Measurements from ENCODE around the gene NR6A1.

NR6A1 gene

DNA sequence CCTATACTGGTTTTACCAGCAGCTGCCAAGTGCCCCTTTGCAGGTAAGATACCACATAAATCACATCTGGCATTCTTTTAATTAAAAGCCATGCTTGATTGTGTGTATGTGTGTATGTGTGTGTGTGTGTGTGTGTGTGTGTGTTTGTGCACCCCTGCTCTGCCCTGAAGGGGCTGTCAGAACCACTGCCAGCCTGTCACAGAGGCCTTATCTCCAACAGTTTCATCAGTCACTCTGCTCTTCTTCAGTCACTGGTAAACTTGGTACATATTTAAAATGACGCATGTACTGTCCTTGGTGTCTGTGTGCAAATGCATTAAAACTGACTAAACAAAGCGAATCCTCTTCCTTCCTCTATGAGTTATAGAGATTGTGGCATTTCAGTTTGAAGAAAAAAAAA, 244.9 kb downstream of the NR6A1 start:
- no peak for DNase-seq (ENCODE audit: low read depth)

DNA sequence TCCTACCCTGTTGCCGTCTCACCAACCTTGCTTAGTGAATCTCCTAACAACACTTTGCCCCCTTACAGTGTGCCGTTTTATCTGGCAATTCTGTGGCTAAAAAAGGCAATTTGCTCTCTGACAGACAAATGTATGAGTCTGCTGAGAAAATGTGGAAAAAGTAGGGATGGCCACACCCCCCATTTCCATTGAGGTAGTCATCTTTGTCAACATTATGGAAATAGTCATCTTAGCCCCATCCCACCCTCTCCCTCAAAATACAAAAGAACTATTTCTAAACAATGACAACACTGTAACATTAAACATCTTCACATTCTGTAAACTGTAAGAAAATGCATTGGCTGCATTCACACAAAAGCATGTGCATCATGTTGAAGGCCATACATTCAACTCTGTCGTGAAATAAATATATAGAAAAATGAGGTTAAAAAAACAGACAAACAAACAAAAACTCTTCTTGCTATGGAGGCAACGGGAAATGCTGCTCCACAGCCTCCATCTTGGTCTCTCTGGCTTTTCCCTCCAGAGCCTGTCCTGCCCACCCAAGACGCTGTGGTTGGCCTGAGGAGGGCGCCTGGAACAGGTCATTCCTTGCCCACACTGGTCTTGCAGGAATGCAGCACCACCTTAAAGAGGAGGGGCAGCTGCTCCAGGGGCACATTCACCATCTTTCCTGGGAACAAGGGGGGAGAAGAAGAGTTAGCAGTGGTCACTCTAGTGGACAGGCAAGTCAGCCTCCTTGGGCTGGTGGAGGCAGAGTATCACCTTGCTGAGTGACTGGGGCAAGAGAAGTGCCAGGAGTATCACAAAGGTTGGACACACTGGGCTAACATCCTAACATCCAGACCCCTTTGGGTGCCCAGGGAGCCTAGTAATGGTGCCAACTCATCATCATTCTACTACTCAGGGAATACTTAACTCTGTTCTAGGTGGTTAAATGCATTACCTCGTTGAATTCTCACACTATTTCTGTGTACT, 248.7 kb downstream of the NR6A1 start:
- no peak for DNase-seq (ENCODE audit: low read depth)

DNA sequence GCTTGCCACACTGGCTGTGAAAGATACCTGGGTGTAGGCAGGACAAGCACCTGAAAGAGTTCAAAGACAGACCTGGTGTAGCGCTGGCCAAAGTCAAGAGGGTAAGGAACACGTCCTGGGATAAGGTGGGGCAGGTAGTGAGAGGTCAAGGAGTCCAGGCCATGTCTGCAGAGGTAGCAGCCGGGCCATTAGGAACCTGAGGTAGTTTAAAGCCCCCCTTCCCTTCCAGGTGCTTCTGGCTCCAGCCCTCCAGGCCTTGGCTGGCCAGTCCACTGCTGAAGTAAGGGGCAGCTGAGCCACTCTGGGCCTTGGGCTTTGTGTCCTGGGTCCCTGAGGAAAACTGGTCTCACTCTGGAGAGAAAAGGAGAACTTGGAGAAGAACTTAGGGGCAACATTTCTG, 250.0 kb downstream of the NR6A1 start:
- no peak for DNase-seq (ENCODE audit: low read depth)

DNA sequence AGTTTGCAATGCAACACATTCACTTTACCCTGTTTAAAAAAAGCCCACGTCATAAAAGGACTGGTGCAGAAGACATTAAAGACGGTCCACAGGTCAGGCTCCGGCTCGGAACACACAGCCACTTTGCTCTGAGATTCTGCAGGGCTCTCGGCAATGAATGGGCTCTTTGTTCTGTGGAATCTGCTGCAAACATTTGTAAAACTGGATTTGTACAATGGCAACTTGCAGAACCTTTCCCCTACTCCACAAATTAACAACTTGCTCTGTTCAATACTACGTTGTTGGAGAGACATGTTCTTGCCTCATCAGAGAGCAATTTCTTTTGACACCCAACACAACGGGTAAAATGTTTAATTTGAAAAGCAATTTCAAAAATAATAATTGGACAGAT, 250.9 kb downstream of the NR6A1 start:
- no peak for DNase-seq (ENCODE audit: low read depth)

DNA sequence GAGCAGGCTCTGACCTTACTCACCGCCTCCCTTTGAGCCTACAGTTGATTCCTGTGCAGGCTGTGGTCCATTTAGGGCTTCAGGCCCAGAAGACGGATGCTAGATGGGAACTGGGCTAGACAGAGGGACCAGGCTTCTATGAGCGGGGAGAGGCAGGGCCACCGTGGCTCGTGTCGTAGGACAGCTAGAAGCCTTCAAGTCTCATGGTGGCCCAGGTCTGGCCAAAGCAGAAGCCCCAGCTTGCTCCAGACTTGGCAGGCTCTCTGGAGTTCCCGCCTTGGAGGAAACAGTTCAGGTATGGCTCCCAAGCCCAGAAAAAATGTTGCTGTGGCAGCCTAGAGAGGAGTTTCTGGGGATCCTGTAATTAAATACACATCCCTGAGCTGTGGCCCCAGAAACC, 253.0 kb downstream of the NR6A1 start:
- DNase-seq (ENCODE audit: low read depth): no peak

DNA sequence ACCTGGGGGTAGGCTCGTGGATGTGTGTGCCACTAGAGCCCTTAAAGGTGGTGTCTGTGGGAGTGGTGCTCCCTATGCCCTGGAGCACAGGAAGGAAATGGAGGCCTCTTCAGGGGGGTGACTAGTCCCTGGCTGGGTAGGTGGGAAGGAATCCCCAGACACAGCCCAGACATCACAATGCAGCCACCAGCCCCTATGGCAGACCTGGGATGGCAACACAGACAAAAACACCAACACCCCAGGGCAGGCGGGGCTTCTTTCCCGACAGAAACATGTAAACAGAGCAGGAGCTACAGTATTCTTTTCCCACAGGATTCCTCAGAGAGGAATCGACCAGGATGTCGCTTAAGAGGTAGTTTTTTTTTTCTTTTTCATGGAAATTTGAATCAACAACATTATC, 253.5 kb downstream of the NR6A1 start:
- no peak for DNase-seq (ENCODE audit: low read depth)

DNA sequence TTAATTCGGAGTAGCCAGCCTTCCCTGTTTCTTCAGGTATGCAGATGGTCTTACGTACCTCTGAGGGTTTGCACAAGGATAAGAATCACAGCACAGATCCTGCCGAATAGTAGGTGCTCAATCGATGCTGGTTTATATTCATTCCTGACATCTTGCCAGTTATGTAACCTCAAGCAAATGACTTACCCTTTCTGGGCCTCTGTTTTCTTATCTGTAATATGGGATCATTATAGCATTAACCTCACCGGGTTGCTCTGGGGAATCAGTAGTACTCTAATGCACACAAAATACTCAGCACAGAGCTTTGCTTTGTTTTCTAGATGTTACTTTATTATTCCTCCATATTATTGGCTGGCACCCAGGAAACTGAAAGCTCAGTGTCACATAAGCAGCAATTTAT, 256.2 kb downstream of the NR6A1 start:
- no peak for DNase-seq (ENCODE audit: low read depth)

DNA sequence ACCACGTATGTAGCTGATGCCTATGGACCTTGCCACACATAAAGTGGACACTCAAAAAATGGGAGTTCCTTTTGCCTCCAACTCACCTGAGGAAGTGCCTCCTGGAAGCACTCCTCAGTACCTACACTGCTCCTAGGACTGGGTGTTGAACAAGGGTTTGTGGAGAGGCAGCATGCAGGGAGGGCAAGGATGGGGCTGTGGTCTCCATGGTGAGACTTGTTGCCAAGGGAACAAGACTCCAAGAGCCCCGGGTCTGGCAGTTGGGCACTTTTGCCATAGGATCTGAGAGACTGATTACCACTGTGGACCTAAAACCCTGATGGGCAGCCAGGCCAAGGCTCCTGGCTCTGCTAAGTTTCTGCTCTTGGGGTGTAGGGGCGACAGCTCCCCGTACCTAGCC, 257.0 kb downstream of the NR6A1 start:
- no peak for DNase-seq (ENCODE audit: low read depth)

DNA sequence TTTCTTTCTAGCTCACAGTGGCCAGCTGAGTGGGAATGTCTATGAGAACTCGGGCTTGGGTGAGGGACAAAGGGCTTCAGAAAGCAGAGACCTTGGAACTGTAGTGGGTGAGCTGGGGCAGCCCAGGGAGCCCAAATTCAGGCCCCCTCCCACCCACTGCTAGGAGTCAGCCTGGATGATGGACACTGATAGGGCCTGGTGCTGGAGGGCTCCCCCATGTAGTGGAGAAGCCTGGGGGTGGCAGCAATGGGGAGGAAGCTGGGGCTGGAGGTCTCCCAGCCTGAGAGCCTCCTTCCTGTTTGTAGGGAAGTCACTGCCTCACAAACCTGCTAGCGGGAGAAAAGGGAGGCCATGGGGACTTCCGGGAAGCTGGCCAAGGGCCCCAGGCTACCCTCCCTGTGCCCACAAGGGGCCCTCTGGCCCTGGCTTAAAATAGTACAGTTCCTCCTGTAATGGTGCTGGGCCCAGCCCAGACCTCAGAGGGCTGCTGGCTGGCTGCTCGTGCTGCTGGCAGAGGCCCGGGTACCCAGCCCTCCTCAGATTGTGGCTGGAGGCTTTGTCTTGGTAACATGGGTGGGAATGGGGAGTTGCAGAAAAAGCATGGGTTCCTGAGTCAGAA, 257.6 kb downstream of the NR6A1 start:
- no peak for DNase-seq (ENCODE audit: low read depth)

DNA sequence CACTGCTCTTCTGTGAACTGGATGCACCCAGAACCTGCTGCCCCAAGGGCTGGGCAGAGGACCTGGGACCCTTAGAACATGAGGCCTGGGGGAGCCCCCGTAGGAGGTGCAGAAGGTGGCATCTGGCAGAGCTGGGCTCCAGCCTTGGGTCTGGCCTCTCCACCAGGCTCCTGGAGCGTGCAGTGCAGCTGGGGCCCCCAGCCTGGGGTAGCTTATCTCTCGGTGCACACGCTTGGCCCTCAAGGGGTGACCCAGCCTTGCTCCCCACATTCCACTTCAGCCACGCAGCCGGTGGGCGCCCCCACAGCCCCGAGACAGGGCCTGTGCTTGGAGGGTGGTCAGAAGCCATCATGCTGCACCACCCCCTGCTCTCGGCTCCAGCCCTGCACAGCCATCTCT, 258.3 kb downstream of the NR6A1 start:
- DNase-seq (ENCODE audit: low read depth): no peak

DNA sequence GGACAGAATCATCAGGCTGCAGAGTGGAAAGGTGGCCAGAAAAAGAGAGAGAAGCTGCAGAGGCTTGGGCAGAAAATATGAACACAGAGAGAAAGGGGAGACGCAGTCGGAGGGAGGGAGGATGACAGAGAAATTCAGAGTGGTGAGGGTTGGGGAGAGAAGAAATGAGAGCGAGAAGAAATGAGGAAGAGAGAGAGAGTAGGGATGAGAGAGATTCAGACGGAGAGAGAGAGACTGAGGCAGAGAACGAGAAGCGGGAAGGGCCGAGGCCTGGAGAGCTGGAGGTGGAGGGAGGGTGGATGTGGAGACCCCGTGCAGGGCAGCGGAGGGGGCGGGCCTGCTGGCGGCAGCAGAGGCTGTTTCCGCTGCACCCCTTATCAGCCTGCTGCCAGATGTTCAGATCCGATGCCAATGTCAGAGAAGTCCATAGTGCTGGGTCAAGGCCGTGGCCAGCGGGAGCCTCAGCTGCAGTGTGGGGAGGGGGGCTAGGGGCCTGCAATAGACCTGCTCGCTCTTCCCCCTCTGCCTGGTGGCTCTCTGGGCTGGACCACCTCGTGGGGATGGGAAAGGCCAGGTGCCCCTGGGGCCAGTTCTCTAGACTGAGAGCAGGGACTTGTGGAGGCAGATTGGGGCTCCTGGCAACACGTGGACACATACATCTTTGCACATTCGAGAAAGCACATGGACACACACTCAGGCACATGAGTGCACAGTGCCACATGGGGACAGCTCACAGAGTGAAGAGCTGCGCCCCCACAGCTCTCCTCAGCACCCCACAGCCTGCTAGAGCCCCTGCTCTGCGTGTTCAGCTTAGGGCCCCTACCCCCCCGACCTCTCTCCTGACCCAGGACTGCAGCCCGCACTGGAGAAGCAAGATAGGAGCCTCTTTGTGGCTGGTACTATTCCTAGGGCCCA, 259.0 kb downstream of the NR6A1 start:
- no peak for DNase-seq (ENCODE audit: low read depth)

DNA sequence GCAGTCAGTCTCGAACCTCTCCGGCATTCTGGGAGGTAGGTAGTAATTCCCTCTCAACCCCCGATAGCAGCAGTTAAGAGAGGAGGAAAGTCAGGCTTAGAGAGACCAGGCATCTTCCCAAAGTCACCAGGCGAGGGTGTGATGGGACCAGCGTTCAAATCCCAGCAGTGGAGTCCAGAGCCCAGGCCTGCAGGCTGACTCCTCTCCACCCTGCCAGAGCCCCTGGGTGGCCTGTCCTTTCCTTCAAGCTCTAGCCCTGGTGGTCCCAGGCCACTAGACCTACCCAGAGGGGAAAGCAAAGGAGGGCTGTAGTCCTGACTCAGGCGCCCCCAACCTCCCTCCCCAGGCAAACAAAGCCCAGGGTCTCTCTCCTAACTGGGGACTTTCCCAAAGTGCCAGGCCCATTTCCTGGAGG, 259.7 kb downstream of the NR6A1 start:
- no peak for DNase-seq (ENCODE audit: low read depth)

DNA sequence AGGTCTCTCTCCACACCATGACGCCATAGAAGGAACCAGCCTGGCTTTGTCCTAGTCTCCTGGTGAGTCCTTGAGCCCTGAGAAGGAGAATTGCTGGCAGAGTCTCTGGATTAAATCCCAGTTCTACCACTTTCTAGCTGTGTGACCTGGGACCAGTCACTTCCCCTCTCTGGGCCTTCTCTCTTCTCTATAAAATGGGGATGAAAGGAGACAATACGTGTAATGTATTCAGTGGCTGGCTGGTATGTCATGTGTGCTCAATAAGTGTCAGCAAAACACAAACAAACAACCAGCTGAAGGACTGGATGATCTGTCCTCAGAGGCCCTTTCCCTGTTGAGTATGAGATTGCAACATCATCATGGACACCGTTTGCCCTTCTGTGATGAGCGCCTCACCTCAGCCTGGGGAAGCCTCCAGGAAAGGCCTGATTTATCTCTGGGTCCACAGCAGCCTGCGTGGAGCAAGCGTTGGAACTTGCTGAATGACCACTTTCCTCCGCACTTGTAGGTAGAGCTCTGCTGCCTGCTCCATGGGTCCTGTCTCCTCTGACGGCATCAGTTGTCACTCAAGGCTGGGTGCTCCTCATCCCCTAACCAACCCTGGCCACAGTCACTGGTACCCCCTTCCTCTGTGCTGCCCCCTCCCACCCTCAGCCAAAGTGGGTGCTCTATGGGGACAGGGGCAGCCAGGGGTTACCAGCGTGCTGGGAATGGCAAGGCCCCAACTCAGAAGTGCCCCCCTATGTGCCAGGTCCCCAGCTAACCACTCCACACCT, 260.3 kb downstream of the NR6A1 start:
- DNase-seq (ENCODE audit: low read depth): peak; percentile 76

DNA sequence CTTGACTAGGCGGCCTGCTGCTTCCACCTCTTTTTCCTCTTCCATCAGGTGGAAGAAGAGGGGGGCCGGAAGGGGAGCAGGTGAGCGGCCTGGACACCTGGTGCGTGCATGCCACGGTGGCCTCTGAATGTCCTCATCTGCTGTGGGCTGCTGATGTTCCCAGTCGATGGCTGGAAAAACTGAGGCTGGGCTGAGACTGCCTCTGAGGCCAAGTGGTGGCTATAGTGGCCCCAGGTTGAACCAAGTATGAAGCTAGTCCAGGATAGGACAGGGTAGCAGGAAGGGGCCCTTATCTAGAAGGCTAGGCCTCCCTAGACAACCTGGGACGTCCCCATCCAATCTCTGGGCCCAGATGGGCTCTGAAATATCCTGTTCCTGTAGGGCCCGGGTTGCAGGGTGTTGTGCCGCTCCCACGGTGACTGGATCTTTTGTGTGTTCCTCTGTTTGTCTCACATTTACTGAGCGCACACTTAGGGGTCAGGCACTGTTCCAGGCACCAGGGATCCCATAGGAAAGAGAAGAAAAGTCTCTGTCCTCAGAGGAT, 263.2 kb downstream of the NR6A1 start:
- DNase-seq (ENCODE audit: low read depth): no peak

DNA sequence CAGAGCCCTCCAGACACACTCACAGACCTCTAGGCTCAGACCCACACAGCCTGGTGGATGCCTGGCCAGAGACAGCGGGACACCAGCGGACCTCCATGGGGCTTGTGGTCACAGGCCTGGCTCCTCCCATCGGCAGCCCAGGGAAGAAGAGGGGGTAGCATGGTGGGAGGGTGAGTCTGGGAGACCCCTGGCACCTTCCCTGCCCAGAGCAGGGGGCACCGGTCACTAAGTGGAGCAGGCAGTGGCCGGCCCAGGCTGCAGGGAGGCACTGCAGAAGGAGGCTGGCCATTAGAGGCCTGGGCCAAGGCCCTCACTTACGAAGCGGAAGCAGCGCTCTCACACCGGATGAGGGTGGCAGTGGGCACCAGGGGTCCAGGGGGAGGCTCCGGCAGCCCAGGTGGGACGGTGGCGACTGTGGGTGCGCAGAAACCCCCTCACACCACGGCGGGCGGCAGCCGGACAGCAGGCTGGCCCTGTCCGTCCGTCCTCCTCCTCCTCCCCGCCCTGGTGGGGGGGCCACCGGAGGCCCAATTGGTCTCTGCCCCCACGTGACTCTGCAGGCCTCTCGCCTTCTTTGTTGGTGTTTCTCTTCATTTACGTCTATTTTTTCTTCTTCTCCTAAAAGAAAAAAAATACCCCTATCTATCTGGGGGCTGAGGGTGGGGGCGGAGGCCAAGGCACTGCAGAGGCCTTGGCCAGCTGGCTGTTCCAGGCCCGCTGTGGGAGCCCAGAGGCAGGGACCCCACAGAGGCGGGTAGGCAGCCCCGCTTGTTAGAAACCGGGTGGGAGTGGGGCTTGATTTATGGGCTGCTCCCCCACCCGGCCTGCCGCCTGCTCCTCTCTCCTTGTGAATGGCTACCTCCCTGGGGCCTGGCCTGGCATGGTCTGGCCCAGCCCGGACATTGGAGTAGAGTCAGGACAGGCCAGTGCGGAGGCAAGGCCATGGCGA, 263.9 kb downstream of the NR6A1 start, which contains the start of gene NR5A1:
NR5A1 (minus strand) TSS at position 469 of the 949 bp plus-strand sequence. CDS start 4,004 bp downstream, outside the sequence.
- DNase-seq (ENCODE audit: low read depth): no peak

DNA sequence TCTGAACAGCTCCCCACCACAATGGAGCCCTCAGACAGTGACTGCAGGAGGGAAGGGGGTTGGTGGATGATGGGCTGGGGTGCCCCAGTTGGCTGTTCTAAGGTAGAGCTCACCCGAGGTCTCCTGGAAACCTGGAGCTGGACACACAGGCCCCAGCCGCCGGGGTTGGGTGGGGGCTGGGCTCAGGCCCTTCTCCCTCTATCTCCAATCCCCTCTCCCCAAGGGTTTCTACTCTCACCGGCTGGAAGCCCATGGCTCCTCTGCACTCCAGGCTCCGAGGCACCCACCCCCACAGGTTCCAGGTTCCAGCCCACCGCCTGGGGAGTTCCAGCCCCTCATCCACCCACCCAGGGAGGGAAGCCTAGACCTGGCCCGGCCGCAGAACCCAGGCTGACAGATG, 264.7 kb downstream of the NR6A1 start:
- DNase-seq (ENCODE audit: low read depth): no peak

DNA sequence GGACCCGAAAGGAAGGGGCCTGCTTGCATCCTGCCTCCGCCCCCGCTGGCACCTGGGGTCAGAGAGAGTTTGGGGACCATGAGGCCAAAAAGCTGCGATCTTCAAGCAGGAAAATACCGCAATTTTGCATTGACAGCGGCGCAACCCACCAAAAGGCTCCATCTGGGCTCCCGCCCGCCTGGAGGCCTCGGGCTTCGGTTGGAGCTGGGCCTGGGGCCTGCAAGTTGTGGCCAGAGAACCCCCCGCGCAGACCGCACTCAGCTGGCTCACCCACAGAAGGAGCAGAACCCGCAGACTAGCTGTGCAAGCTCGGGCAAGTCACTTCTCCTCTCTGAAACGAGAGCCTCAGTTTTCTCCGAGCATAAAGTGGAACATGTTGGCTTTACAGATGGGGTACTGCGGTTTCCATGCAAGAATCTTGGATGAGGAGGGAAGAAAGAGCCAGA, 265.2 kb downstream of the NR6A1 start:
- DNase-seq (ENCODE audit: low read depth): no peak

DNA sequence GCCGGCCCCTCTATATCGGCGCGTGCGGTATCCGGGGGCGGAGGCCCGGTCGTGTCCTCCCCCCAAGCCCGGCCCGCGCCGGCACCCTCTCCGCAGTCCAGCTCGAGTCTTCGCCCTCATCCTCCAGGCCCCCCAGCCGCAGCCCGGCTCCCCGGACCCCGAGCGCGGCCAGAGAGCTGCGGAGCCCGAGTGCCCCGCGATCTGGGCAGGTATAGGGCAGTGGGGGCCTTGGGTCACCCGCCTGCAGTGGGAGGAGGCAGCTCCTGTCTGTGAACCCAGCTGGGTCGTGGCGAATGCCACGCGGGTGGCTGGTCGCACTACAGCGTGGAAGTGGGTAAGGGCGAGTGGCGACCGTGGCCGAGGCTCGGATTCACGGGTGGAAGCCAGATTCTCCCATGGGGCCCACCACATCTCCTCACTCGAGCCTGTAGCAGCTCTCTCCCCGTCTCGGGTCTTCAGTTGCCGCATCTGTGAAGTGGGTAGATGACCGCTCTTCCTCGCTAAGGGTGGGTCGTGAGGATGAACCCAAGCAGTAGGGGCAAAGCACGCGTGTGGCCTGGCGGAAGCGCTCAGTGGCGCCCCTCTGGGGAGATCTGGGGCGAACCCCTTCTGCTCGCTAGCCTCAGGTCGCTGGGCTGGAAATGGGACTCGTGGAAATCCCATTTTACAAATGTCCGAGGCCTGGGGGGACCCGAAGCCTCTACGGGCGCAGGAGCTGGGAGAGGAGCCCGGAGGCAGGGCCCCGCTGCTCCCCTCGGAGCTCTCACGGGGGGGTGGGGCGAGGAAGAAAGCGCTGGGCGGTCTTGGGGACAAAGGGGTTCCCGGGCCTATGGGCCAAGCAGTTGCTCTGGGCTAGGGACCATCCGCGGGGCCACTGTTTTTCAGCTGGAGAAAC, 265.9 kb downstream of the NR6A1 start:
- DNase-seq (ENCODE audit: low read depth): no peak

DNA sequence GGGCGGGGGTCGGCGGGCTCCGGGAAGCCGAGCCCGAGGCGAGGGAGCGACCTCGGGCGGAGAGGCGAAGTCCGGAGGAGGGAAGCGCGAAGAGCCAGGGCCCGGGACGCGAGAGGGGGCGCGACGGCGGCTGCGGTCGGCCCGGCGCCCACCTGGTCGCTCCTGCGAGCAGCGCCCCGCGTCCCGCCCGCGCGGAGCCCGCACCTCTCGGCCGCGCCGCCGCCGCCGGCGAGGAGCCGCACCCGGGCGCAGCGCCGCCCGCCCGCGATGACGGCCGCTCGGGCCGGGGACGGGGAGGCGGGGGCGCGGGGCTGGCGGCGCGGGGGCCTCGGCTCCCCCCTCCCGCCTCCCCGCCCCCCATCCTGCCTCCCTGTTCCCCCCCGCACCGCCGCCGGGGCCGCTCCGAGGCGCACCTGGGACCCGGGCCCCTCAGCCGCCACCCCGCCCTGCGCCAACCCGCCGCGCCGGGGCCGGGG, 266.5 kb downstream of the NR6A1 start:
- DNase-seq (ENCODE audit: low read depth): no peak
